IMR-90 (cell line): ENCODE measurements around the gene IQGAP2.

Experiments used
- BHLHE40 ChIP-seq: fragments of 150-350 bp; IDR thresholded peaks from 2 replicates; pipeline ENCODE4 v1.6.1; 2016; ENCODE audit warnings: mild to moderate bottlenecking, low read depth, low read length
- CEBPB ChIP-seq: IDR thresholded peaks from 2 replicates; pipeline ENCODE4 v1.6.1; 2012; ENCODE audit warnings: low read depth, low read length, improper control_type of control experiment
- CTCF ChIP-seq: conservative IDR thresholded peaks from 2 replicates; pipeline ENCODE4 v1.5.1; 2012; ENCODE audit warnings: mild to moderate bottlenecking, low read depth, low read length, improper control_type of control experiment
- ELK1 ChIP-seq: fragments of 150-350 bp; IDR thresholded peaks from 2 replicates; pipeline ENCODE4 v1.6.1; 2016; ENCODE audit warnings: low read depth, mild to moderate bottlenecking, low read length, moderate library complexity, borderline replicate concordance
- MXI1 ChIP-seq: IDR thresholded peaks from 2 replicates; pipeline ENCODE4 v1.6.1; 2012; ENCODE audit warnings: low read depth, mild to moderate bottlenecking, low read length, moderate library complexity, borderline replicate concordance
- POLR2A ChIP-seq: IDR thresholded peaks from 2 replicates; pipeline ENCODE4 v1.6.1; 2012; ENCODE audit warnings: mild to moderate bottlenecking, low read depth, low read length
- RAD21 ChIP-seq: IDR thresholded peaks from 2 replicates; pipeline ENCODE4 v1.6.1; 2012; ENCODE audit warnings: low read length, improper control_type of control experiment
- RFX5 ChIP-seq: IDR thresholded peaks from 2 replicates; pipeline ENCODE4 v1.8.0; 2012; ENCODE audit warnings: low read depth, mild to moderate bottlenecking, low read length, moderate library complexity
- SMC3 ChIP-seq: fragments of 150-350 bp; IDR thresholded peaks from 2 replicates; pipeline ENCODE4 v1.6.1; 2016; ENCODE audit warnings: low read depth, mild to moderate bottlenecking, antibody characterized with exemption, low read length, moderate library complexity
- USF2 ChIP-seq: fragments of 150-350 bp; IDR thresholded peaks from 2 replicates; pipeline ENCODE4 v1.6.1; 2017; ENCODE audit warnings: mild to moderate bottlenecking, antibody characterized with exemption, low read length, low read depth

GRCh38 chr5:76620166-76620565 is 217.1 kb downstream of the IQGAP2 start:
- TF ChIP-seq CTCF (no peak), MXI1 (no peak), POLR2A (no peak), BHLHE40 (no peak), CEBPB (no peak), RFX5 (no peak), SMC3 (no peak), RAD21 (no peak), USF2 (no peak), ELK1 (no peak)
